ENCODE measurements around the gene CAMTA1. TPM values are rescaled to one million over a fixed set of nuclear protein-coding genes. Genes with fewer than 3 reads are reported as not detected.

The CAMTA1 gene
- total RNA-seq, 4 donors from 2014 or later, result 86.3 to 170 (median 132) TPM

DNA sequence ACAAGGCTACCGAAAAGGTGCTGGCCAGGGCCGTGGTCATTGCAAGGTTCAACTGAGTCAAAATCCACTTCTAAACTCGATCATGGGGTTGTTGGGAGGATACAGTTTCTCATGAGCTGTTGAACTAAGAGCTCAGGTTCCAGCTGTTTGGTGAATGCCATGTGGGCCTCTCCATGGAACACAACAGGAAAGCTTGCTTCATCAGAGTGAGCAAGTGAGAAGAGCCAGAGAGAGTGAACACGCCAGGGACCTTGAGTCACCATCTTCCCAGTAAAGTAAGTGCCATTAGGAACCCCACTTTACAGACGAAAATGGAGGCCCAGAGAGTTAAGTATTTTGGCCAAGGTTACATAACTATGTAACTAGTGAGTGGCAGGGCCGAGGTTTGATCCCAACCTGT lies 510.7 kb downstream of the CAMTA1 start:
- Histone ChIP-seq H3K4me1 (peaks cover 4 to 47% (median 10%) of the 10 kb centered on the region in 3 donors), H3K27ac (no peak overlapping the region), H3K4me3 (no peak overlapping the region), H3K27me3 (no peaks in the 10 kb centered on the region), H3K9me3 (peaks cover 0 to 18% (median 0%) of the 10 kb centered on the region in 3 donors), H3K36me3 (no peaks in the 10 kb centered on the region)
- ATAC-seq, result no peak
- no peak for TF ChIP-seq POLR2AphosphoS5 (IDR thresholded peaks at IDR 0.05)
- no peak for TF ChIP-seq CTCF (IDR thresholded peaks at IDR 0.05)
- WGBS, 2 donors (ENCODE audit: low coverage in 1 of 2), result 93% methylated on average over 6 of the region's 6 CpGs; no CpG with 5 or more reads in 1 of the 2 donors

DNA sequence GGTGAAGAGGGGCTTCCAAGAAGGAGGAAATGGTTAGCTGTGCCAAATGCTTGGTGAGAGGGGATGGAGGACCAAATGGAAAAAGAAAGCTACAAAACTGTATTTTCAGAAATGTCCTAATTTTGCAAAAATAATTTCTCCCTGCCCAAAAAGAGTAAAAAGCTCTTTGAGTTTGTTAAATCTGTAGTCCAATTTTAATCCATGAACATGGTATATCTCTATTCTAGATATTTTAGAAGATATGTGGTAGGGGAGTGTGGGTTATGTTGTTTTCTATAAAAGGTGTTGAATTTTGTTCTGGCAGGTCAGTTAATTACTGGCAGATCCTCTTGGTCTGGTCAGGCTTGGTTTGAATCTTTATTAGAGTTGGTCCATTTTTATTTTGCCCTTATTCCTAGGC lies 511.7 kb downstream of the CAMTA1 start:
- peaks cover 0 to 18% (median 0%) of the 10 kb centered on the region in 3 donors for H3K9me3 ChIP-seq
- H3K4me1 ChIP-seq, result peaks cover 4 to 43% (median 10%) of the 10 kb centered on the region in 3 donors
- no peak for TF ChIP-seq POLR2A (IDR thresholded peaks at IDR 0.05)
- no peak for TF ChIP-seq CTCF (IDR thresholded peaks at IDR 0.05)
- TF ChIP-seq POLR2AphosphoS5 (IDR thresholded peaks at IDR 0.05), result no peak
- no peak for TF ChIP-seq EP300 (IDR thresholded peaks at IDR 0.05)
- no peak for ATAC-seq
- H3K27ac ChIP-seq, result no peak overlapping the region
- no peaks in the 10 kb centered on the region for H3K27me3 ChIP-seq
- no peak overlapping the region for H3K4me3 ChIP-seq
- no peaks in the 10 kb centered on the region for H3K36me3 ChIP-seq

DNA sequence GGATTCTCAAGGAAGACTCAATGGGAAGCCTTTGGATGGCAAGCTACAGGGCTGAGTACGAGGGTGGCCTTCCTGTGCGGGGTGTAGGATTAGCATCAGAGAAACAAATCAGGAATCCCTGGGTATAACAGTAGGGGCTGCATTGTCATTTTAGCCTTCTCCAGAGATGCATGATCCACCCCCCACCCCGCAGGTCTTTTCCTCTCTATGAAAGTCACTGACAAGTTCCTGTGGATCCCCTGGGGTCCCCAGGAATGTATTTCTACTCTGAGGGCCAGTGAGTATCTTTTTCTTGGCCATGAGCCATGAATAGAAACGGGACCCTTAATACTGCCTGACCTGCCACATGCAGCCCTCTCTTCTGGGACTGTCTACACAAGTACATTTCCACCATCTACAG lies 512.9 kb downstream of the CAMTA1 start:
- 58 to 60% methylated on average over 1 to 4 of the region's 4 CpGs for WGBS, 2 donors (ENCODE audit: low coverage in 1 of 2)

DNA sequence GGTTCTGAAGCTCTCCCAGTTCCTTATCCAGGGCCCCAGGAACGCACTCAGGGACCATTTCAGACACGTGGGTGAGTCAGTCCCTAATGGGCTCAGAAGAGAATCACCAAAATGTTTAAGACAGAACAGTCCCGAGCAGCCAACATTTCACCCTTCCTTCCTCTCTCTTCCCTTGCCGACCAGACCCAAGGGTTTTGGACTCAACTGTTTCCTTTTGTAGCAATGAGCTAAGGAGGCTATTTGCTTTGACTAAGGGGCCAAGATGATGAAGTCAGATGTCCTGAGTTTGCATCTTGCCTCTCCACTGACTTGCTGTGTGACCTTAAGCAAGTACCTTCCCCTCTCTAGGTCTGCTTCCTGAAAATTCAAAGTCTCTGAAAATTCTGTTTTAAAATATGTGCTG lies 513.5 kb downstream of the CAMTA1 start:
- peaks cover 0 to 18% (median 0%) of the 10 kb centered on the region in 3 donors for H3K9me3 ChIP-seq

More for the DNA sequence above, 512.9 kb downstream of the CAMTA1 start:
- Histone ChIP-seq H3K27me3 (no peaks in the 10 kb centered on the region), H3K36me3 (no peaks in the 10 kb centered on the region), H3K4me3 (no peak overlapping the region), H3K9me3 (peaks cover 0 to 18% (median 0%) of the 10 kb centered on the region in 3 donors), H3K4me1 (peaks cover 4 to 43% (median 10%) of the 10 kb centered on the region in 3 donors), H3K27ac (peak overlapping the region in 1 of 4 donors; percentile 67)
- no peak for ATAC-seq
- TF ChIP-seq POLR2A (IDR thresholded peaks at IDR 0.05), result no peak
- no peak for TF ChIP-seq POLR2AphosphoS5 (IDR thresholded peaks at IDR 0.05)
- no peak for TF ChIP-seq CTCF (IDR thresholded peaks at IDR 0.05)
- no peak for TF ChIP-seq EP300 (IDR thresholded peaks at IDR 0.05)

More for the DNA sequence above, 513.5 kb downstream of the CAMTA1 start:
- ATAC-seq, result no peak
- TF ChIP-seq EP300 (IDR thresholded peaks at IDR 0.05) (no peak), CTCF (IDR thresholded peaks at IDR 0.05) (no peak), POLR2AphosphoS5 (IDR thresholded peaks at IDR 0.05) (no peak)
- H3K27ac ChIP-seq, result peak overlapping the region in 3 of 4 donors; percentile 62 to 67 (median 65)
- H3K4me3 ChIP-seq, result no peak overlapping the region
- no peaks in the 10 kb centered on the region for H3K27me3 ChIP-seq
- no peaks in the 10 kb centered on the region for H3K36me3 ChIP-seq
- H3K4me1 ChIP-seq, result peaks cover 4 to 39% (median 10%) of the 10 kb centered on the region in 3 donors
- 11 to 13% methylated on average over 4 of the region's 4 CpGs for whole genome bisulfite sequencing, 2 donors (ENCODE audit: low coverage in 1 of 2)
